Esophagus squamous epithelium (tissue), 5 donors: ENCODE measurements around the gene POLRMT. TPM values are rescaled to one million over a fixed set of nuclear protein-coding genes. Genes with fewer than 3 reads are reported as not detected.

ENCODE experiments used
- DNase-seq: peaks from one replicate; lab custom pipeline; 2025; lab: John Stamatoyannopoulos, UW
- H3K27ac ChIP-seq, 4 donors: fragments of 200-600 bp; sonication (generic); one replicate each; pipeline ENCODE4 v1.5.1; 2016 to 2019; ENCODE audit warnings: mild to moderate bottlenecking in 1 of 4
- H3K27me3 ChIP-seq, 4 donors: fragments of 200-600 bp; sonication (generic); 1 replicate in 3 of 4; 2 replicates in 1 of 4; pipeline versions ENCODE4 v1.5.1 to v1.6.0; 2017 to 2021; ENCODE audit warnings: antibody characterized with exemption in 1 of 4
- H3K36me3 ChIP-seq, 3 donors: fragments of 200-600 bp; sonication (generic); one replicate each; pipeline ENCODE4 v1.5.1; 2016 to 2019
- H3K4me1 ChIP-seq, 3 donors: fragments of 200-600 bp; sonication (generic); one replicate each; pipeline ENCODE4 v1.5.1; 2017 to 2019
- H3K4me3 ChIP-seq, 4 donors: fragments of 200-600 bp; sonication (generic); 1 replicate in 3 of 4; 2 replicates in 1 of 4; pipeline ENCODE4 v1.5.1; 2016 to 2019; ENCODE audit warnings: mild to moderate bottlenecking in 2 of 4, moderate library complexity in 1 of 4
- H3K9me3 ChIP-seq, 3 donors: fragments of 200-600 bp; sonication (generic); one replicate each; pipeline ENCODE4 v1.5.1; 2016 to 2019
- CTCF ChIP-seq, 6 experiments: fragments of 450-650 bp in 4 of 6; fragments of 200-600 bp in 2 of 6; sonication (generic) in 2 of 6; IDR thresholded peaks; one replicate each; pipeline ENCODE4 v1.5.1; 2016 to 2019; ENCODE audit warnings: antibody characterized with exemption in 6 of 6, mild to moderate bottlenecking in 4 of 6, moderate library complexity in 4 of 6
- POLR2A ChIP-seq, 4 donors: fragments of 450-650 bp; IDR thresholded peaks; one replicate each; pipeline ENCODE4 v1.6.1; 2017; ENCODE audit warnings: antibody characterized with exemption in 4 of 4, mild to moderate bottlenecking in 4 of 4, moderate library complexity in 3 of 4
- WGBS, 2 donors: methylation state at CpG; one replicate each; pipeline ENCODE4 v1.1.5; 2018; 5-methylcytosine and 5-hydroxymethylcytosine counted together
- intact Hi-C: fragments of 100-400 bp; cut with DNase I; formaldehyde crosslinking; loops from one replicate; pipeline ENCODE4 v1.15.0; 2022
- total RNA-seq, 4 donors: library from RNA; depleted of rRNA; stranded (reverse); fragments of >200 nt; gene quantifications; one replicate each; pipeline ENCODE4 v1.1.0, GENCODE V29; 2016
- donor health status: DM: yes; HTN: yes; CAD: no.

Gene POLRMT
- total RNA-seq, 4 donors from 2014 or later = 23.5 to 32.3 (median 25.0) TPM

- intact Hi-C loops = no loop called here
- H3K4me3 ChIP-seq = peak overlapping the region; percentile 85 to 100 (median 98)
- H3K27ac ChIP-seq = peak overlapping the region; percentile 93 to 99 (median 98)
- peaks cover 52 to 78% (median 61%) of the 10 kb centered on the region in 3 donors for H3K4me1 ChIP-seq
- no peaks in the 10 kb centered on the region for H3K27me3 ChIP-seq
- H3K36me3 ChIP-seq = peaks cover 0 to 21% (median 0%) of the 10 kb centered on the region in 3 donors
- DNase-seq = no peak
- no peaks in the 10 kb centered on the region for H3K9me3 ChIP-seq
- TF ChIP-seq POLR2A (IDR thresholded peaks at IDR 0.05) (peak in 1 of 4 donors; percentile 5), CTCF (IDR thresholded peaks at IDR 0.05) (no peak)
- WGBS, 2 donors = 2 to 14% methylated on average over 12 to 13 of the region's 31 CpGs
Observed at GRCh38 chr19:661427-662196, 28.3 kb upstream of the POLRMT start.

- H3K27ac ChIP-seq = peak overlapping the region; percentile 93 to 99 (median 98)
- intact Hi-C loops = no loop called here
- peak overlapping the region; percentile 85 to 100 (median 98) for H3K4me3 ChIP-seq
- H3K36me3 ChIP-seq = peaks cover 0 to 27% (median 0%) of the 10 kb centered on the region in 3 donors
- H3K4me1 ChIP-seq = peaks cover 52 to 85% (median 61%) of the 10 kb centered on the region in 3 donors
- WGBS, 2 donors = 27 to 40% methylated on average over 5 to 8 of the region's 20 CpGs
- DNase-seq = no peak
- TF ChIP-seq CTCF (IDR thresholded peaks at IDR 0.05) (no peak), POLR2A (IDR thresholded peaks at IDR 0.05) (no peak)
- H3K27me3 ChIP-seq = no peaks in the 10 kb centered on the region
- H3K9me3 ChIP-seq = no peaks in the 10 kb centered on the region
Observed at GRCh38 chr19:660793-661426, 27.6 kb upstream of the POLRMT start.

GRCh38 chr19:658916-659839 is 25.8 kb upstream of the POLRMT start:
- peak overlapping the region; percentile 93 to 99 (median 98) for H3K27ac ChIP-seq
- no peaks in the 10 kb centered on the region for H3K9me3 ChIP-seq
- H3K36me3 ChIP-seq = peaks cover 0 to 43% (median under 1%) of the 10 kb centered on the region in 3 donors
- no peaks in the 10 kb centered on the region for H3K27me3 ChIP-seq
- TF ChIP-seq POLR2A (IDR thresholded peaks at IDR 0.05) = peak in 2 of 4 donors; percentile 1 to 46
- TF ChIP-seq CTCF (IDR thresholded peaks at IDR 0.05) = no peak
- peak overlapping the region; percentile 2 to 99 (median 60) for H3K4me3 ChIP-seq
- intact Hi-C loops = no loop called here
- H3K4me1 ChIP-seq = peaks cover 45 to 82% (median 54%) of the 10 kb centered on the region in 3 donors
- 21 to 26% methylated on average over 9 to 21 of the region's 50 CpGs for WGBS, 2 donors
- no peak for DNase-seq

GRCh38 chr19:658059-658839 is 24.9 kb upstream of the POLRMT start:
- no peak for DNase-seq
- H3K9me3 ChIP-seq = no peaks in the 10 kb centered on the region
- intact Hi-C loops = no loop called here
- peaks cover 0 to 52% (median 10%) of the 10 kb centered on the region in 3 donors for H3K36me3 ChIP-seq
- H3K4me1 ChIP-seq = peaks cover 45 to 79% (median 46%) of the 10 kb centered on the region in 3 donors
- TF ChIP-seq POLR2A (IDR thresholded peaks at IDR 0.05) = no peak
- peak in 1 of 6 experiments; percentile 9 for TF ChIP-seq CTCF (IDR thresholded peaks at IDR 0.05)
- H3K27ac ChIP-seq = peak overlapping the region; percentile 93 to 99 (median 98)
- H3K4me3 ChIP-seq = peak overlapping the region in 3 of 4 donors; percentile 36 to 85 (median 52)
- whole genome bisulfite sequencing, 2 donors = 69 to 70% methylated on average over 2 to 7 of the region's 33 CpGs
- H3K27me3 ChIP-seq = no peaks in the 10 kb centered on the region
